GM23338 (cell line): ENCODE measurements around the gene CTNNA2. TPM values are rescaled to one million over a fixed set of nuclear protein-coding genes. Genes with fewer than 3 reads are reported as not detected.

Experiments used
- ATAC-seq: fragments of 200-7000 bp; cut with Tn5 transposase; 3 replicates; pipeline ENCODE4 v1.9.1; 2020
- DNase-seq: peaks from one replicate; pipeline ENCODE4 v3.0.0-alpha.2; 2015; ENCODE audit warnings: low spot score
- H2AFZ ChIP-seq: fragments of 200-600 bp; sonication (generic); 2 replicates; pipeline ENCODE4 v1.8.0; 2016; ENCODE audit warnings: antibody characterized with exemption, mild to moderate bottlenecking, moderate library complexity
- H3F3A ChIP-seq: fragments of 200-600 bp; sonication (generic); replicated peaks from 2 replicates; pipeline ENCODE4 v1.8.0; 2017; ENCODE audit warnings: antibody characterized with exemption, mixed run types, low read depth
- H3K27ac ChIP-seq: fragments of 200-600 bp; sonication (generic); 2 replicates; pipeline ENCODE4 v1.6.1; 2016; ENCODE audit warnings: low read depth
- H3K27me3 ChIP-seq: fragments of 200-600 bp; sonication (generic); 2 replicates; pipeline ENCODE4 v1.8.0; 2016; ENCODE audit warnings: mild to moderate bottlenecking, mixed run types, moderate library complexity; ENCODE audit not compliant: insufficient read depth
- H3K36me3 ChIP-seq: fragments of 200-600 bp; sonication (generic); 2 replicates; pipeline ENCODE4 v1.8.0; 2016; ENCODE audit warnings: mild to moderate bottlenecking; ENCODE audit not compliant: insufficient read depth
- H3K4me1 ChIP-seq: fragments of 200-600 bp; sonication (generic); 2 replicates; pipeline ENCODE4 v1.8.0; 2016; ENCODE audit warnings: mild to moderate bottlenecking, moderate library complexity; ENCODE audit not compliant: insufficient read depth
- H3K4me2 ChIP-seq: fragments of 200-600 bp; sonication (generic); 2 replicates; pipeline ENCODE4 v1.7.1; 2017; ENCODE audit warnings: mixed run types
- H3K4me3 ChIP-seq: fragments of 200-600 bp; sonication (generic); 2 replicates; pipeline ENCODE4 v1.6.1; 2016; ENCODE audit warnings: mixed run types
- H3K79me2 ChIP-seq: fragments of 200-600 bp; sonication (generic); replicated peaks from 2 replicates; pipeline ENCODE4 v1.8.0; 2017; ENCODE audit warnings: mild to moderate bottlenecking; ENCODE audit not compliant: insufficient read depth
- H3K9me2 ChIP-seq: fragments of 200-600 bp; sonication (generic); 2 replicates; pipeline ENCODE4 v1.8.0; 2017; ENCODE audit not compliant: insufficient read depth
- H4K20me1 ChIP-seq: fragments of 200-600 bp; sonication (generic); replicated peaks from 2 replicates; pipeline ENCODE4 v1.8.0; 2017; ENCODE audit warnings: mild to moderate bottlenecking; ENCODE audit not compliant: insufficient read depth
- H3K27ac Mint-ChIP-seq: 2 replicates; pipeline ENCODE4 v1.8.0; 2020; ENCODE audit warnings: inconsistent platforms, mild to moderate bottlenecking, moderate library complexity, mixed read lengths
- H3K27me3 Mint-ChIP-seq: 3 replicates; pipeline ENCODE4 v1.8.0; 2022; ENCODE audit warnings: low read depth, mild to moderate bottlenecking, moderate library complexity, mixed read lengths, inconsistent platforms; ENCODE audit not compliant: insufficient read depth, poor library complexity
- H3K36me3 Mint-ChIP-seq: 3 replicates; pipeline ENCODE4 v1.8.0; 2021; ENCODE audit warnings: low read depth, mild to moderate bottlenecking, inconsistent platforms, moderate library complexity, mixed read lengths
- H3K4me1 Mint-ChIP-seq: 3 replicates; pipeline ENCODE4 v1.8.0; 2020; ENCODE audit warnings: mild to moderate bottlenecking, inconsistent platforms, mixed read lengths
- H3K4me3 Mint-ChIP-seq: 3 replicates; pipeline ENCODE4 v1.8.0; 2021; ENCODE audit warnings: moderate library complexity, mild to moderate bottlenecking, inconsistent platforms, mixed read lengths
- H3K9me3 Mint-ChIP-seq: 3 replicates; pipeline ENCODE4 v1.8.0; 2020; ENCODE audit warnings: moderate library complexity, mild to moderate bottlenecking, inconsistent platforms, mixed read lengths
- CREB1 ChIP-seq: fragments of 250-450 bp; sonication (Bioruptor Pico); IDR thresholded peaks from 2 replicates; pipeline ENCODE4 v1.5.0; 2020; ENCODE audit warnings: low read depth, mild to moderate bottlenecking, moderate library complexity
- EZH2 ChIP-seq: fragments of 200-600 bp; sonication (generic); IDR thresholded peaks from one replicate; pipeline ENCODE4 v1.8.0; 2017; ENCODE audit warnings: antibody characterized with exemption, mild to moderate bottlenecking, low read depth; ENCODE audit not compliant: unreplicated experiment
- EZH2phosphoT487 ChIP-seq: fragments of 200-600 bp; sonication (generic); IDR thresholded peaks from one replicate; pipeline ENCODE4 v1.8.1; 2018; ENCODE audit warnings: antibody characterized with exemption; ENCODE audit not compliant: unreplicated experiment
- JUNB ChIP-seq: IDR thresholded peaks from one replicate; pipeline ENCODE4 v1.6.1; 2016; ENCODE audit warnings: antibody characterized with exemption; ENCODE audit not compliant: unreplicated experiment
- NANOG ChIP-seq: IDR thresholded peaks from 2 replicates; pipeline ENCODE4 v1.6.1; 2016; ENCODE audit warnings: antibody characterized with exemption, borderline replicate concordance
- POLR2AphosphoS5 ChIP-seq: IDR thresholded peaks from 2 replicates; pipeline ENCODE4 v1.6.1; 2016; ENCODE audit warnings: antibody characterized with exemption, low read depth
- STAT1 ChIP-seq: IDR thresholded peaks from one replicate; pipeline ENCODE4 v1.6.1; 2016; ENCODE audit warnings: antibody characterized with exemption; ENCODE audit not compliant: unreplicated experiment
- ZNF114 ChIP-seq: fragments of 250-450 bp; sonication (Bioruptor Pico); IDR thresholded peaks from 2 replicates; pipeline ENCODE4 v1.5.0; 2020; ENCODE audit warnings: mild to moderate bottlenecking, moderate library complexity
- ZNF331 ChIP-seq: fragments of 250-450 bp; sonication (Bioruptor Pico); IDR thresholded peaks from 2 replicates; pipeline ENCODE4 v1.5.0; 2020; ENCODE audit warnings: low read depth, mild to moderate bottlenecking, moderate library complexity
- ZNF462 ChIP-seq: fragments of 250-450 bp; sonication (Bioruptor Pico); IDR thresholded peaks from 2 replicates; pipeline ENCODE4 v1.5.0; 2020; ENCODE audit warnings: mild to moderate bottlenecking, moderate library complexity
- polyA plus RNA-seq: library from polyadenylated mRNA; unstranded; fragments of >200 nt; fragmentation: Nextera tagmentation; extraction: Ambion mirVana; gene quantifications from 2 replicates; pipeline ENCODE4 v1.2.1, GENCODE V29; 2016
- total RNA-seq: library from RNA; depleted of rRNA; stranded (reverse); fragments of >200 nt; shearing (Covaris generic); gene quantifications from 2 replicates; pipeline ENCODE4 v1.2.3, GENCODE V29; 2014
- TF ChIP-seq, protein P1 (sequence below), 2 experiments: fragments of 200-600 bp in 1 of 2; sonication (generic) in 1 of 2; conservative IDR thresholded peaks; 2 replicates each; pipeline versions ENCODE4 v1.5.1 to v1.6.1; 2016 to 2017; ENCODE audit warnings: antibody characterized with exemption in 2 of 2, low read depth in 2 of 2, mild to moderate bottlenecking in 2 of 2, moderate library complexity in 1 of 2
- TF ChIP-seq, protein P2 (sequence below): IDR thresholded peaks from one replicate; pipeline ENCODE4 v1.6.1; 2018; ENCODE audit warnings: antibody characterized with exemption; ENCODE audit not compliant: unreplicated experiment
- TF ChIP-seq, protein P3 (sequence below): IDR thresholded peaks from 2 replicates; pipeline ENCODE4 v1.6.1; 2016; ENCODE audit warnings: antibody characterized with exemption

Gene CTNNA2
- total and polyA plus RNA-seq, 2 experiments from 2014 or later: 6.4 to 15.6 TPM

DNA sequence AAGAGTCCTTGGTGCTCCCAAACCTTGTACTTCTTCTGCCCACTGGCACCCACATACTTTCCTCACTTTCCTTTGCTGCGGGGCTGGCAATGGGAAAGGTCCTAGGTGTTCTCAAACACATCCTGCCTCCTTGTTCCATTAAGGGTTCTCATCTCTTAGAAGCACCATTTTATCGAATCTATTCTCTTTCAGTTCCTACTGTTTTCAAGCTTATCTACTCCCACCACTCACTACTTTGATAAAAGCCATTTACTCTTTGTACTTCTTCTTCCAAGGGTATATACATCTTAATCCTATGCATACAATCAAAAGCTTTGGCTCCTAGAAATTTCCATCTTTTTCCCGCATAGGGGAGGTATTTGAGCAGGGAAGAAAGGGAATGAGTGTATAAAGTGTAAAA lies 868.8 kb downstream of the CTNNA2 start:
- Mint-ChIP-seq H3K36me3 (no peaks in the 10 kb centered on the region), H3K27me3 (peaks cover 2% of the 10 kb centered on the region), H3K9me3 (no peaks in the 10 kb centered on the region), H3K4me3 (no peak overlapping the region), H3K4me1 (no peaks in the 10 kb centered on the region), H3K27ac (no peak overlapping the region)
- Histone ChIP-seq H3K79me2 (no peaks in the 10 kb centered on the region), H3K4me2 (no peak overlapping the region), H3K27me3 (no peaks in the 10 kb centered on the region), H4K20me1 (no peaks in the 10 kb centered on the region), H3F3A (no peaks in the 10 kb centered on the region), H2AFZ (no peak overlapping the region), H3K36me3 (no peaks in the 10 kb centered on the region), H3K9me2 (peaks cover 7% of the 10 kb centered on the region; the same call in 1 of the 2 replicates), H3K27ac (no peak overlapping the region), H3K4me3 (no peak overlapping the region), H3K4me1 (no peaks in the 10 kb centered on the region)
- TF ChIP-seq STAT1: no peak
- no peak for TF ChIP-seq ZNF462 (CRISPR knock-in tag)
- TF ChIP-seq ZNF331 (CRISPR knock-in tag): no peak
- TF ChIP-seq ZNF114 (CRISPR knock-in tag): no peak
- no peak for TF ChIP-seq CREB1
- no peak for TF ChIP-seq JUNB
- TF ChIP-seq, protein P1, sequence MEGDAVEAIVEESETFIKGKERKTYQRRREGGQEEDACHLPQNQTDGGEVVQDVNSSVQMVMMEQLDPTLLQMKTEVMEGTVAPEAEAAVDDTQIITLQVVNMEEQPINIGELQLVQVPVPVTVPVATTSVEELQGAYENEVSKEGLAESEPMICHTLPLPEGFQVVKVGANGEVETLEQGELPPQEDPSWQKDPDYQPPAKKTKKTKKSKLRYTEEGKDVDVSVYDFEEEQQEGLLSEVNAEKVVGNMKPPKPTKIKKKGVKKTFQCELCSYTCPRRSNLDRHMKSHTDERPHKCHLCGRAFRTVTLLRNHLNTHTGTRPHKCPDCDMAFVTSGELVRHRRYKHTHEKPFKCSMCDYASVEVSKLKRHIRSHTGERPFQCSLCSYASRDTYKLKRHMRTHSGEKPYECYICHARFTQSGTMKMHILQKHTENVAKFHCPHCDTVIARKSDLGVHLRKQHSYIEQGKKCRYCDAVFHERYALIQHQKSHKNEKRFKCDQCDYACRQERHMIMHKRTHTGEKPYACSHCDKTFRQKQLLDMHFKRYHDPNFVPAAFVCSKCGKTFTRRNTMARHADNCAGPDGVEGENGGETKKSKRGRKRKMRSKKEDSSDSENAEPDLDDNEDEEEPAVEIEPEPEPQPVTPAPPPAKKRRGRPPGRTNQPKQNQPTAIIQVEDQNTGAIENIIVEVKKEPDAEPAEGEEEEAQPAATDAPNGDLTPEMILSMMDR (conservative IDR thresholded peaks at IDR 0.05; ENCODE audit: low read depth in 2 of 2): no peak
- TF ChIP-seq NANOG: no peak
- no peak for TF ChIP-seq EZH2
- no peak for TF ChIP-seq POLR2AphosphoS5
- TF ChIP-seq, protein P2, sequence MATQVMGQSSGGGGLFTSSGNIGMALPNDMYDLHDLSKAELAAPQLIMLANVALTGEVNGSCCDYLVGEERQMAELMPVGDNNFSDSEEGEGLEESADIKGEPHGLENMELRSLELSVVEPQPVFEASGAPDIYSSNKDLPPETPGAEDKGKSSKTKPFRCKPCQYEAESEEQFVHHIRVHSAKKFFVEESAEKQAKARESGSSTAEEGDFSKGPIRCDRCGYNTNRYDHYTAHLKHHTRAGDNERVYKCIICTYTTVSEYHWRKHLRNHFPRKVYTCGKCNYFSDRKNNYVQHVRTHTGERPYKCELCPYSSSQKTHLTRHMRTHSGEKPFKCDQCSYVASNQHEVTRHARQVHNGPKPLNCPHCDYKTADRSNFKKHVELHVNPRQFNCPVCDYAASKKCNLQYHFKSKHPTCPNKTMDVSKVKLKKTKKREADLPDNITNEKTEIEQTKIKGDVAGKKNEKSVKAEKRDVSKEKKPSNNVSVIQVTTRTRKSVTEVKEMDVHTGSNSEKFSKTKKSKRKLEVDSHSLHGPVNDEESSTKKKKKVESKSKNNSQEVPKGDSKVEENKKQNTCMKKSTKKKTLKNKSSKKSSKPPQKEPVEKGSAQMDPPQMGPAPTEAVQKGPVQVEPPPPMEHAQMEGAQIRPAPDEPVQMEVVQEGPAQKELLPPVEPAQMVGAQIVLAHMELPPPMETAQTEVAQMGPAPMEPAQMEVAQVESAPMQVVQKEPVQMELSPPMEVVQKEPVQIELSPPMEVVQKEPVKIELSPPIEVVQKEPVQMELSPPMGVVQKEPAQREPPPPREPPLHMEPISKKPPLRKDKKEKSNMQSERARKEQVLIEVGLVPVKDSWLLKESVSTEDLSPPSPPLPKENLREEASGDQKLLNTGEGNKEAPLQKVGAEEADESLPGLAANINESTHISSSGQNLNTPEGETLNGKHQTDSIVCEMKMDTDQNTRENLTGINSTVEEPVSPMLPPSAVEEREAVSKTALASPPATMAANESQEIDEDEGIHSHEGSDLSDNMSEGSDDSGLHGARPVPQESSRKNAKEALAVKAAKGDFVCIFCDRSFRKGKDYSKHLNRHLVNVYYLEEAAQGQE: no peak
- no peak for TF ChIP-seq EZH2phosphoT487
- TF ChIP-seq, protein P3, sequence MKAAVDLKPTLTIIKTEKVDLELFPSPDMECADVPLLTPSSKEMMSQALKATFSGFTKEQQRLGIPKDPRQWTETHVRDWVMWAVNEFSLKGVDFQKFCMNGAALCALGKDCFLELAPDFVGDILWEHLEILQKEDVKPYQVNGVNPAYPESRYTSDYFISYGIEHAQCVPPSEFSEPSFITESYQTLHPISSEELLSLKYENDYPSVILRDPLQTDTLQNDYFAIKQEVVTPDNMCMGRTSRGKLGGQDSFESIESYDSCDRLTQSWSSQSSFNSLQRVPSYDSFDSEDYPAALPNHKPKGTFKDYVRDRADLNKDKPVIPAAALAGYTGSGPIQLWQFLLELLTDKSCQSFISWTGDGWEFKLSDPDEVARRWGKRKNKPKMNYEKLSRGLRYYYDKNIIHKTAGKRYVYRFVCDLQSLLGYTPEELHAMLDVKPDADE: no peak
- DNase-seq (no peak), ATAC-seq (no peak)
